ENCODE measurements around the gene MASP1.

DNA sequence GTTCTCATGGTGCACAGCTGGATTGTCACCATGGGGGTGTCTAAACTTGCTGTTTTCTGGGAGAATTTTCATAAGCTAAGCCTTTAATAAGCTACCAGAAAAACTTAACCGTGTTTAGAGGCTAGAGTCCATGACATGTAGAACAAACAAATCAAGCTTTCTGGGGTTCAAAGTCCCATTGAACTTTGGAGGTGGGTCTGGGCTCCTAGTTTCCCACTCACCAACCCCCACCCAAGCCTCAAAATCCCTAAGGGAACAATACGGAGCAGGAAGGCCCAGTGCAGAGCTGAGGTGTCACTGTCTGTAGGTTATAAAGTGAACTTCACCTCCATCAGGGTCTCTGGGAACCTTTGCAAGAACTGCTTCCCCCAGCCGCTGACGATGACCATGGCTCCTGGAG lies 68.7 kb downstream of the MASP1 start:
- TF ChIP-seq CTCF (IDR thresholded peaks at IDR 0.05) (no peak), POLR2A (IDR thresholded peaks at IDR 0.05) (no peak)
